Transverse colon (tissue), 4 donors: ENCODE measurements around the gene UBA5. TPM values are rescaled to one million over a fixed set of nuclear protein-coding genes. Genes with fewer than 3 reads are reported as not detected.

ENCODE experiments used
- DNase-seq: peaks from one replicate; pipeline ENCODE4 v3.0.0-alpha.2; 2019
- H3K27ac ChIP-seq, 4 donors: fragments of 200-600 bp; sonication (generic); 2 replicates each; pipeline ENCODE4 v1.5.1; 2016 to 2018; ENCODE audit warnings: inconsistent platforms in 4 of 4
- H3K27me3 ChIP-seq: fragments of 200-600 bp; sonication (generic); 2 replicates; pipeline ENCODE4 v1.5.1; 2017; ENCODE audit warnings: inconsistent platforms
- H3K36me3 ChIP-seq, 4 donors: fragments of 200-600 bp; sonication (generic); 2 replicates each; pipeline ENCODE4 v1.5.1; 2017 to 2019; ENCODE audit warnings: inconsistent platforms in 4 of 4
- H3K4me1 ChIP-seq, 4 donors: fragments of 200-600 bp; sonication (generic); 2 replicates each; pipeline ENCODE4 v1.5.1; 2017 to 2020; ENCODE audit warnings: inconsistent platforms in 4 of 4
- H3K4me3 ChIP-seq, 4 donors: fragments of 200-600 bp; sonication (generic); 1 replicate in 1 of 4; 2 replicates in 3 of 4; pipeline versions ENCODE4 v1.5.1 to v1.6.1; 2017 to 2019; ENCODE audit warnings: inconsistent platforms in 4 of 4
- H3K9me3 ChIP-seq, 2 donors: fragments of 200-600 bp; sonication (generic); 2 replicates each; pipeline ENCODE4 v1.5.1; 2017 to 2019; ENCODE audit warnings: inconsistent platforms in 2 of 2
- EP300 ChIP-seq: sonication (generic); formaldehyde crosslinking; IDR thresholded peaks from one replicate; pipeline ENCODE4 v1.6.1; 2017; ENCODE audit warnings: antibody characterized with exemption, low read depth
- POLR2A ChIP-seq: fragments of 450-650 bp; IDR thresholded peaks from one replicate; pipeline ENCODE4 v1.6.1; 2016; ENCODE audit warnings: antibody characterized with exemption, mild to moderate bottlenecking, moderate library complexity
- POLR2AphosphoS5 ChIP-seq, 3 donors: sonication (generic); formaldehyde crosslinking; IDR thresholded peaks; one replicate each; pipeline ENCODE4 v1.6.1; 2016; ENCODE audit warnings: antibody characterized with exemption in 3 of 3
- WGBS, 2 donors: methylation state at CpG; one replicate each; pipeline ENCODE4 v1.1.5; 2018; ENCODE audit warnings: low coverage in 1 of 2; 5-methylcytosine and 5-hydroxymethylcytosine counted together
- in situ Hi-C, 4 donors: fragments of 200-750 bp; cut with MboI; loops; one replicate each; pipeline versions ENCODE4 v1.15.0 to v1.15.1; 2017; ENCODE audit warnings: low sequenced_read_pairs in 3 of 4, low pct_ligation_motif_present in 1 of 4, low pct_unique_long_range_greater_than_20kb in 1 of 4
- intact Hi-C: fragments of 100-400 bp; cut with DNase I; formaldehyde crosslinking; loops from one replicate; pipeline ENCODE4 v1.15.1; 2023; ENCODE audit warnings: low total_unique reads
- total RNA-seq, 4 donors: library from RNA; depleted of rRNA; stranded (reverse); fragments of >200 nt; gene quantifications; one replicate each; pipeline ENCODE4 v1.1.0, GENCODE V29; 2016
- TF ChIP-seq, protein P1 (sequence below), 5 experiments: fragments of 200-600 bp in 3 of 5; fragments of 450-650 bp in 2 of 5; sonication (generic) in 3 of 5; IDR thresholded peaks; 1 replicate in 2 of 5; 2 replicates in 3 of 5; pipeline ENCODE4 v1.5.1; 2016 to 2017; ENCODE audit warnings: antibody characterized with exemption in 5 of 5, inconsistent platforms in 3 of 5, mild to moderate bottlenecking in 2 of 5, moderate library complexity in 1 of 5

UBA5 gene
- total RNA-seq, 4 donors from 2014 or later: 25.7 to 45.3 (median 33.4) TPM

GRCh38 chr3:132669256-132669777 lies 9.2 kb downstream of the UBA5 start:
- no peaks in the 10 kb centered on the region for H3K9me3 ChIP-seq
- no peak for DNase-seq
- no peaks in the 10 kb centered on the region for H3K27me3 ChIP-seq
- TF ChIP-seq EP300 (no peak), POLR2AphosphoS5 (IDR thresholded peaks at IDR 0.05) (no peak), POLR2A (no peak)
- TF ChIP-seq, protein P1, sequence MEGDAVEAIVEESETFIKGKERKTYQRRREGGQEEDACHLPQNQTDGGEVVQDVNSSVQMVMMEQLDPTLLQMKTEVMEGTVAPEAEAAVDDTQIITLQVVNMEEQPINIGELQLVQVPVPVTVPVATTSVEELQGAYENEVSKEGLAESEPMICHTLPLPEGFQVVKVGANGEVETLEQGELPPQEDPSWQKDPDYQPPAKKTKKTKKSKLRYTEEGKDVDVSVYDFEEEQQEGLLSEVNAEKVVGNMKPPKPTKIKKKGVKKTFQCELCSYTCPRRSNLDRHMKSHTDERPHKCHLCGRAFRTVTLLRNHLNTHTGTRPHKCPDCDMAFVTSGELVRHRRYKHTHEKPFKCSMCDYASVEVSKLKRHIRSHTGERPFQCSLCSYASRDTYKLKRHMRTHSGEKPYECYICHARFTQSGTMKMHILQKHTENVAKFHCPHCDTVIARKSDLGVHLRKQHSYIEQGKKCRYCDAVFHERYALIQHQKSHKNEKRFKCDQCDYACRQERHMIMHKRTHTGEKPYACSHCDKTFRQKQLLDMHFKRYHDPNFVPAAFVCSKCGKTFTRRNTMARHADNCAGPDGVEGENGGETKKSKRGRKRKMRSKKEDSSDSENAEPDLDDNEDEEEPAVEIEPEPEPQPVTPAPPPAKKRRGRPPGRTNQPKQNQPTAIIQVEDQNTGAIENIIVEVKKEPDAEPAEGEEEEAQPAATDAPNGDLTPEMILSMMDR (IDR thresholded peaks at IDR 0.05): no peak
- intact Hi-C loops: no loop called here
- no peak overlapping the region for H3K27ac ChIP-seq
- WGBS, 2 donors: 79 to 94% methylated on average over 5 of the region's 5 CpGs
- in situ Hi-C loops: no loop called here
- peaks cover 0 to 30% (median 4%) of the 10 kb centered on the region in 4 donors for H3K36me3 ChIP-seq
- no peak overlapping the region for H3K4me3 ChIP-seq
- H3K4me1 ChIP-seq: no peaks in the 10 kb centered on the region

DNA sequence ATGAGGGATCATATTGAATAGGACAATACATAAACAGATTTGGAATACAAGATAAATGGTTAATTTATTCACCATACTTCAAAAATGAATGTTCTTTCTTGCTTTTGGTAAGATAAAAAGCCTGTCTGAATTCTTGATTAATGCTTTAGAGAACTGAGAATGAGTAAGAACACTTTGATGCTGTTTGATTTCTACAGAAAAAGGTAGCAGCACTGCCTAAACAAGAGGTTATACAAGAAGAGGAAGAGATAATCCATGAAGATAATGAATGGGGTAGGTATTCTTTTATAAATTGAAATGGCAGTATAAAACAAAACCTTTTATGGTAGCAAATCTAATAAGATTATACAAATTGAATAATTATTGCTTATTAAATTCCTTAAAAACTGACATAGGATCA lies 15.3 kb downstream of the UBA5 start:
- H3K4me1 ChIP-seq: no peaks in the 10 kb centered on the region
- no peaks in the 10 kb centered on the region for H3K9me3 ChIP-seq
- no peak for DNase-seq
- H3K27ac ChIP-seq: no peak overlapping the region
- H3K36me3 ChIP-seq: peaks cover 0 to 57% (median 20%) of the 10 kb centered on the region in 4 donors
- intact Hi-C loops: no loop called here
- TF ChIP-seq POLR2A (no peak), EP300 (no peak), POLR2AphosphoS5 (IDR thresholded peaks at IDR 0.05) (no peak)
- TF ChIP-seq, protein P1 (IDR thresholded peaks at IDR 0.05): no peak
- H3K27me3 ChIP-seq: no peaks in the 10 kb centered on the region
- in situ Hi-C loops: loop anchor here in 1 of 4 donors (25.0 kb wide), 1 partner anchor 912 kb away; no protein-coding TSS in a partner anchor
- no peak overlapping the region for H3K4me3 ChIP-seq

GRCh38 chr3:132679911-132680310 lies 19.8 kb downstream of the UBA5 start:
- in situ Hi-C loops (loop anchor here in 1 of 4 donors (25.0 kb wide), 1 partner anchor 907 kb away; no protein-coding TSS in a partner anchor), intact Hi-C loops (no loop called here)
- no peaks in the 10 kb centered on the region for H3K4me1 ChIP-seq
- H3K4me3 ChIP-seq: no peak overlapping the region
- H3K27ac ChIP-seq: no peak overlapping the region
- DNase-seq: no peak
- TF ChIP-seq POLR2AphosphoS5 (IDR thresholded peaks at IDR 0.05) (no peak), EP300 (no peak), POLR2A (no peak)
- TF ChIP-seq, protein P1 (IDR thresholded peaks at IDR 0.05): no peak
- peaks cover 0 to 59% (median 29%) of the 10 kb centered on the region in 4 donors for H3K36me3 ChIP-seq
- H3K27me3 ChIP-seq: no peaks in the 10 kb centered on the region
- no peaks in the 10 kb centered on the region for H3K9me3 ChIP-seq
- 78 to 86% methylated on average over 5 of the region's 5 CpGs for WGBS, 2 donors

DNA sequence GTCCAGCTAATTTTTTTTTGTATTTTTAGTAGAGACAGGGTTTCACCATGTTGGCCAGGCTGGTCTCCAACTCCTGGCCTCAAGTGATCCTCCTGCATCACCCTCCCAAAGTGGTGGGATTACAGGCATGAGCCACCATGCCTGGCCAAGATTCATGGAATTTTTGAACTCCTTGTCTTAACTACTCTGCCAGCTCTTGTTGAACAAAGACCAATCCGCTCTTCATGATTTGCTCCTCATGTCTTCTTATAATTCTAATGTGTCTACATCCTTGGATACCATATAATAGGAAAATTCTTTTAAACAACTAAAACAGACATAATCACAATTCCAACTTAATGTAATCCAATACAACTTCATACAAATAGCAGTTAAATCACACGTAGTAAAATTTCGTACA lies 21.3 kb downstream of the UBA5 start:
- no peak for TF ChIP-seq EP300
- TF ChIP-seq, protein P1 (IDR thresholded peaks at IDR 0.05): no peak
- TF ChIP-seq POLR2A: no peak
- TF ChIP-seq POLR2AphosphoS5 (IDR thresholded peaks at IDR 0.05): no peak
- WGBS, 2 donors: 93 to 95% methylated on average over 2 to 3 of the region's 3 CpGs
- no peak overlapping the region for H3K4me3 ChIP-seq
- H3K4me1 ChIP-seq: no peaks in the 10 kb centered on the region
- H3K9me3 ChIP-seq: no peaks in the 10 kb centered on the region
- in situ Hi-C loops: loop anchor here in 1 of 4 donors (25.0 kb wide), 1 partner anchor 906 kb away; no protein-coding TSS in a partner anchor
- peaks cover 0 to 61% (median 28%) of the 10 kb centered on the region in 4 donors for H3K36me3 ChIP-seq
- no peaks in the 10 kb centered on the region for H3K27me3 ChIP-seq
- intact Hi-C loops: no loop called here
- H3K27ac ChIP-seq: no peak overlapping the region
- no peak for DNase-seq
